ENCODE measurements around the gene USP40.
A peak's percentile ranks its signal among the peaks of the same experiment; 100 is the strongest.

The USP40 gene

DNA sequence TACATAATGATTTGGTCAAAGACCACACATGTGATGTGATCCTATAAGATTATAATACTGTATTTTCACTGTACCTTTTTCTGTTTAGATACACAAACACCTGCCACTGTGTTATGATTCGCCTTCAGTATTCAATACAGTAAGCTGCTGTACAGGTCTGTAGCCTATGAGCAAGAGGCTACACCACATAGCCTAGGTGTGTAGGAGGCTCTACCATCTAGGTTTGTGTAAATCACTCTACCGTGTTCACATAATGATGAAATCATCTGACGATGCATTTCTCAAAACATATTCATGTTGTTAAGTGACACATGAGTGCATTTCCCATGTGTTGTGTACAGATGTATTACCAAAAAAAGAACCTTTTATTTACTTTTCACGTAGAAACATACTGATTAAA lies 74.5 kb downstream of the USP40 start:
- no peak for DNase-seq

DNA sequence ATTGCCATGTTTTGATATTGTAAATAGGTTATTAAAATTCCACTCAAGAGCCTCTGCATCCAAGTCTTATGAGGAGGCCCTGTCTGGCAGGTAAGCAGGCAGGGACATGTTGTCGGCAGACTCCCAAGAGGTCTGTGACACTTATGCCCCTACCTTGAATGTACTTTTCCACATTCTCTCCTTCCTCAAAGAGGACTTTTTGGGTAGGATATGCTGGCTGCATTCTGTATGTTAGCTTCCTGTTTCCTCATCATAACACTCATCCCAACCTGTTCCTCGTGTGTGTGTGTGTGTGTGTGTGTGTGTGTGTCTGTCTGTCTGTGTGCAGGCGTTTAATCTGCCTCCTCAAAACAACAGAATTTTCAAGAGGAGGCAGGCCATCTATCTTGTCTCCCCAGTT lies 75.3 kb downstream of the USP40 start:
- no peak for DNase-seq

DNA sequence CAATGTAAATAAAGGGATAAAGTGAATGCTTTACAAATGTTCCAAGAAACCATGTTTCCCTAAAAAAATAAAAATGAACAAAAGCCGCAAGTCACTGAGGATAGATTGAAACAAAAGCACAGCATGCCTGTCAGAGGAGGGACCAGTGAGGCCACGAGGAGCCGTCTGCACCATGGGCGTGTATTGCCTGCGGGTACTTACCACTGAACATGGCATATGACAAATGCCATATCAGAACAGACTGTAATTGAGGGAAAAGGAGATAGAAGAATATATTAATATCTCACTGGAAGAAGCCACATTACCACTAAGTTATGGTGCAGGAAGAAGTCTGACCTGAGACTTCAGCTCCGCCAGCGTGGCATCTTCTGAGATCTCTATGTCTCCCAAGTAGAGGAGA lies 75.8 kb downstream of the USP40 start:
- no peak for DNase-seq

DNA sequence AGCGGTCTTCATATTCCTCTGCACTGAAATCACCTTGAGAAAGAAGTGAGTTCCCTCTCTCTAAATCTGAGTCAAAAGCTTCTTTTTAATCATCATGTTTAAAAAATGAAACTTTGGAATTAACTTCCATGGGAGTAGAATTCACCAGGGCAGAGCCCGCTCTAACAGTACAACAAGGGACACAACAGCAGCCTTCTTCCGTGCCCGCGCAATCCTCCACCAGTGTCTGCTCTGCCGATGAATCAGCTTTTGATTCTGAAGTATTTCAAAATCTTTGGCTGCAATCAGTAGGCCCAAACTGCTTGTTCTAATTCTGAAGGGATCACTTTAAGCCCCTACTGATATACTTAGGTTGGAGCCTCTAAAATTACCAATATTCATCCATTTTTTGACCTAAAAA lies 76.9 kb downstream of the USP40 start:
- no peak for DNase-seq

DNA sequence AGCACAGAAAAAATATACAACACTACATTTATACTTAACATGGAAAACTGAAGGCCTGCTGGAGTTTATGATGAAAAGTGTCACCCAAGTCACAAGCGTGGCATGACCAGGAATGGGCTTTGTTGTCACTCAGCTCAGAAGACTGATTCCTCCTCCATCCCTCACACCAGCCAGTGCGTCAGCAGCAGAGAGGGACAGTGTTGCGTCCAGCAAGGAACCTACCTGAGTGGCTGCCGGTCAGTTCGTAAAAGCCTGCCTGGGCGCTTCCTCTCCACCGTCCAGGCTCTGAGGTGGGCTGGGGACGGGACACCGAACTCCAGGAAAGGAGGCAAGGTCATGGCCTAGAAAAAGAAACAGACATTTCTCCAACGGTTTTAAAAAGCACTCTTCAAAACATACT lies 77.4 kb downstream of the USP40 start:
- no peak for DNase-seq

DNA sequence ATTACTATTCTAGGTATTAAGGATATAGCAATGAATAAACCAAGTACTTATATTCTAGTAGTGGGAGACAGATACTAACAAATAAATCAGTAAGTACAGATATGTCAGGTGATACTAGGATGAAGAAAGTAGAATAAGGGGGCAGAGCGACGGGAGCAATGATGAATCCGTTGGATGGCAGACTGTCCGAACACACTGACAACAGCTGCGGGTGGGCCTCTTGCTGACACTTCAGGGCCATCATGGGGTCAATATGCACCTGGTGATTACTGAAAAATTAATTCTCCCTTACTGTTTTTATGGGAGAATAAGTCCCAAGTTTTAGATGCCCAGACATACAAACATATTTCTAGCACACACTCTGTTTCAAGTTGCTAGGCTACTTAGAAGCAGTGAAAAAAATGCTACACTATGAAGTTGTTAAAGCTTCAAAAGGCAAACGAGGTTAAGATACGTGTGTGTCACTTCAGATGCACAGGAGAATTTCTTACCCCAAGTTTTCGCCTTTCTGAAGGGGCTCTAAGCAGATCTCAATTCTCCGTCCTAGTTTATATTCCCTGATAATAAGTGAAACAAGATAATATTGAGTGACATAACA lies 78.7 kb downstream of the USP40 start:
- no peak for DNase-seq

DNA sequence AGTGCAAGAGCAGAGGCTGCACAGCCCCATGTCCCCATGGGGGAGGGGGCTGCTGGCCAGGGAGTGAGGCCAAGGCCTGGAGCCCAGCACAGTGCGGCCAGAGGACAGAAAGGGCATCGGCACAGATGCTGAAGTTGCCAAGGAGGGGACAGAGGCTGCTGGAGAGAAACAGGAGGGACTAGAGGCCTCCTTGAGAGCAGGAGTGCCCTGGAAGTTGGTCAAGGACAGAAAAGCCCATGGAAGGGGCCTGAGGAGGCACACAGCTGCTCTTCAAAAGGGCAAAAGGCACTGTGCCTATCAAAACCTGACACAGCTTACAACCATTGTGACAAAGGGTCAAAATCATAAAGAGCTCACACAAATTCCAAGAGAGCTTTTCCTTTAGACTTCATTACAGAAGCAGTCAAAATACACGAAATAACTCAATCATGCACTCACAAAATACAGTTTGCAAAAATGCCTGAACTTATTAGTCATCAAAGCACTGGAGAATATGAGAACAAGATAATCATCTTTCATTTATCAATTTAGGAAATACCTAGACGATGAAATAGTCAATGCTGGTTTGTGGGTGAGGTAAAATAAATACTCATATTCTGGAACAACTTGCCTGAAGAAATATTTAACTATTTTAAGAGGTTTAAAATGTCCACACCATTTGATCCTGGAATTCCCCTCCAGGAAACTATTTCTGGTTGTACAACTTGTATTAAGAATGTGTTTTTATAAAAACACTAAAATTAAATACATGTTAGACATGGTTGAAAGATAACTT lies 79.6 kb downstream of the USP40 start:
- DNase-seq, result no peak

DNA sequence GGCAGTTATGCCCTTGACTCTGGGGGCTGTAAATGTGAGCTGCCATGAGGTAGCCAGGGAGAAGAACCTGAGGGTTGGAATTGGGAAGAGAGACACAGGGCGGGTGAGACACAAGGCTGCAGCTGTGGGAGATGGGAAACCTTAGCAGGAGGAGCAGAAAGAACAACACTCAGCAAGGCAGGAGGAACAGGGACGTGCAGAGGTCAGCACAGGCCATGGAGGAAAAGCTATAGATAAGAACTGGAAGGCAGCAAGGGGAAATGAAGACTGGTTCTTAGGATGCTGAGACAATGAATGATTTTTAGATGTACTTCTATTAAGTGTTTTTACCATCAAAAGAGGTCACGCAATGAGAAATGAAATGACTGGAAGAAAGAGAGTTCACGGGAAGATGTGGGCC lies 80.2 kb downstream of the USP40 start:
- DNase-seq, result no peak

DNA sequence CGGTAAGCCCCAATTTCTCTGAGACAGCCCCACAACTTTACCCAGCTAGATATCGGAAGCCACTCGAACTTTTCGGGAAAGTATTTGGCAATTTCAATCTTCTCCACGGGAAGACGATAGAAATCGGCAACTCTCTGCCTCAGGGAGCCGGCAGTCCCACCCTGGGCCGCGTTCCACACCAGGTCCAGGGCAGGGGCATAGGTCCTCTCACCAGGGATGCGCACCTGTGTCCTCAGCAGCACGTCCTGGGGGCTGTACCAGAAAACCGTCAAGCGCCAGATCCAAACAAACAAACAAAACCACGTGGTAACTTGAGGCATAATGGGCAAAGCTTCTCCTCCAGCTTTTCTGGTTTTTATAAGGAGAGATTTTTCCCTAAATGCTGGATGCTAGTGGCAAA lies 80.9 kb downstream of the USP40 start:
- no peak for DNase-seq

DNA sequence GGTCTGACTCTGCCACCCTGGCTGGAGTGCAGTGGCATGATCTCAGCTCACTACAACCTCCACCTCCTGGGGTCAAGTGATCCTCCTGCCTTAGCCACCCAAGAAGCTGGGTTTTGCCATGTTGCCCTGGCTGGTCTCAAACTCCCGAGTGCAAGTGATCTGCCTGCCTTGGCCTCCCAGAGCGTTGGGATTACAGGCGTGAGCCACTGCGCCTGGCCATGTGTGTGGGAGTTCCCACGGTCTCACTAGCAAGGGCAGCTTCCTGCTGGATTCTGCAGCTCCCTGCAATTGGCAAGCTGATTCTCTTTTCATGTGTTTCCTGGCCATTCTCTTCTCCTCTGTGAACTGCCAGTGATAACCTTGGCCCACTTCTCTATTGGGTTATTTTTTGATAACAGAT lies 84.0 kb downstream of the USP40 start:
- no peak for DNase-seq

DNA sequence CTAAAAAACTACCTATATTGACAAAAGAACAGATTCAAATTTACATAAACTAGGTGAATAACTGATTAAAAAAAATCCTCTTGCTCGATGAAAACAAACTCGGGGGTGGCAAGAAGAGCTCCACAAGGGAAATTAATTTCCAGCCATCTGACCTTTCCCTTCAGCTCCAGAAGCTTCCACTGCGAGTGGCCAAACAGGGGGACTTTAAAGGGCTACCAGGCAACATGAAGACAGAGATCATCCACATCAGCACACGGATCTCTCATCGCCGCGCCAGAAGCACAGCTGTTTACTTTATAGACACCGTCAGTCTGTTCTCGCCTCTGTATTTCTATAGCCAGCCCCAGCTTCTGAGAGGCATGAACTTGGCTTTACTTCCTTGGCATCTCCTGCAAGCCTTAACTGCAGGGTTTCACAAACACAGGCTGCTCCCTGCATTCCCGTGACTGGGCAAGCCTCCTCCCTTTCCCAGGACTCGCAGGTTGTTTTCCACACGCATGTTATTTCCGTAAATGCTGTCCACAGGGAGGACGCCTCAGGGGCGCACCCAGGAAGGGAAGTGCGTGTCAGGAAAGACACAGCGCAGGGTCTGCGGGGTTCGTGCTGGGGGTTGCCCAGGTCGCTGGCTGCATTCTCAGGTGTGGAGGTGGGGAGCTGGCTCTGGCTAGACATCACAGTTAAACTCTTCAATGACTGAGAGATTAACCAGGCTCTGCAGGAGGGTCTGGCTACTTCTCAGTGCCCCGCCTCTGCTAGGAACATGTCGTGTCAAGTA lies 85.0 kb downstream of the USP40 start:
- no peak for DNase-seq

DNA sequence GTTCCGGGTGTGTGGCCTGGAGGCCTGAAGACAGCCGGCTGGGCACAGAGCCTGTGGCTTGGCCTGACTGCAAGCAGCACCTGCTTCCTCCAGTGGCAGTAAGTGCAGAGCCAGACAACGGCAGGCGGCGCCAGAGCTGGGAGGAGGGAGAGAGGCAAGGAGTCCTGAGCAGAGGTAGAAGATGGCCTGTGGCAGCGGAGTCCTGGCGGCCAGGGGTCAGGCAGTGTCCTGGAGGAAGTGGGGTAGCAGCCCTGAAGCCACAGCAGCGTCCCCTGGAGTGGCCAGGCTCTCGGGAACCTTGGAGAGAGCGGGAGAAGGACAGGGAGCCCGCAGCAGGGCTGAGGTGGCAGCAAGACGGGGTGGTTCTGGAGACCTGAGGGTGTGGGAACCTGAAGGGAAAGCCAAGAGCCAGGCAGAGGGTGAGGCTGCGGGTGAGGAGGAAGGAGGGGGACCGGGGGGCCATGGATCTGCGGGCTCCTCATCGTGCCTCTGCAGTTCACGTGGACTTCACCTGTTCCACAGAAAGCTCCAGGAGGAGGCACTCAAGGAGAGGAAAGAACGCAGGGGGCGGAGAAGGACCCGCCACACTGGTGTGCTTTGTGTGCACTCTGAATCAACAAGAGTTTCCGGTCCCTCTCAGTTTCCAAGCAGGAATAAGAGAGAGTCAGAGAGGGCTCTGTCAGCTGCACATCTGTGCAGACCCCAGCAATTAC lies 85.9 kb downstream of the USP40 start:
- peak; percentile 52 for DNase-seq

DNA sequence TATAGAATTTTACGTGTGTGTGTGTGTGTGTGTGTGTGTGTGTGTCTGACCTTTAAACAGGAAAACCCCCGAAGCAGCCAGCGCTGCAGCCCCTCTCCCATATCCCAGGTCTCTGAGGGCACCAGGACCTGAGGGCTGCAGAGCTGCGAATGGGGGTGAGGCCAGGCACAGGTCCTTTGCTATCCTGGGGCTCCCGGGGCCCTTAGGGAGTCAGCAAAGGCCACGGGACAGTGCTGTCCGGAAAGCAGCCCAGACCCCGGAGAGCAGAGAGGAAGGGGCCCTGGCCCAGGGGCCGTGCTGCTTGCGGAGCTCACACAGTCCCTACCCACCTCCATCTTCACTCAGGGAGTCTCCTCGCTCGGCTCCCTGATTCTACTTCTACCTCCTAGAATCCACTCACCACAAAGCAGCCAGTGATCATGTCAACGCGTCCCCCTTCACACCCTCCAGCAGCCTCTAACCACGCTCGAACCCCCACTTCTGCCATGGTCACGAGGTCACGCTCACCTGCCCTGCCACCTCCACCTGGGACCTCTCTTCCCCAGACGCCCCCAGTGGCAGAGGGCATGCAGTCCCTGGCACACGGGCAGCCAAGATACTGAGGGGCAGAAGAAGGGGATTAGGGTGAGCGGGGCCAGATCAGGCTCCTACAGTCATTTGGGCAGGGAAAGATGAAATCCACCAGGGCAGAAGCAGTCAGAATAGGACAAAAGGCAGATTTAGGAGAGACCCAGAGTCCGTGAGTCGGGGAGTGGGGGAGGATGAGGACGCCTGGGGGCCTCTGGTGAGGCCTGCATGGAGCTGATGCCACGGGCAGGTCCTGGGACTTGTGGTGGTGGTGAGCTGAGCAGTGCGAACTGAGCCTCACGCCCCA lies 86.7 kb downstream of the USP40 start:
- DNase-seq, result no peak

DNA sequence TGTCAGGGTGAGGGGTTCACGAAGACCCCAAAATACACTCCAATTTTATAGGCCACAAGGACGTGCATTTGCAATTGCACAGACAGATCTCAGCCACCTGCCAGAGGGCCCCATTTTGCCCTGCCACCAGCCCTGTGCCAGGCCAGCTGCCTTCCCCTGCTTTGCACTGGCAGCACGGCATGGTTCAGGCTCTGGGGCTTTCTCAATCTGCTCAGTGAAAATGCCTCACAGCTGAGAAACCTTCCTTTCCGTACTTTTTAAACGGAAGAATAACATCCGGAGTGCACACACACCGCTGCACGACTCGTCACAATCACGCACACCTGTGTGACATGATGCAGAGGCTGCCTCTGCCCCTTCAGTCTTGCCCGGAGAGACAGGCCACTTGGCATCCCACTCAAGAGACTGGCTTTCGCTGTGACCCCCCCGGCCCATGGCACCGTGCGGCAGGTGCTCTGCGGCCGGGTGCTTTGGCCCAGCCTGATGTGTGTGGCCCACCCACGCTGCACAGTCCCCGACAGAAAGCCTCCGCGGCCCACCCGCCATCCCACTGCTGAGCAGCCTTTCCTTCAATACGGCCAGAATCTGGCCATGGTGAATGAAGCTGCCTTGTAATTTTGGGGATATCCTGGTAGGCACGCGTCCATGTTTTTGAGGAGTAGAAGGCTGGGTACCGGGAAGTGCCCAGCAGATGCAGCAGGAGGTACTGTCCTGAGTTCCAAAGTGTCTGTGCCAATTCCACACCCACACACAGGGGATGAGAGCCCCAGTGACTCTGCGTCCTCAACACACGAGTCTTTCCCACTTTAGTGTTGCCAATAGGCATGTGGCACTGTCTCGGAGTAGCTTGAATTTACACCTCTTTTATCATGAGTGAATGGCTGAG lies 88.8 kb downstream of the USP40 start:
- DNase-seq, result no peak

DNA sequence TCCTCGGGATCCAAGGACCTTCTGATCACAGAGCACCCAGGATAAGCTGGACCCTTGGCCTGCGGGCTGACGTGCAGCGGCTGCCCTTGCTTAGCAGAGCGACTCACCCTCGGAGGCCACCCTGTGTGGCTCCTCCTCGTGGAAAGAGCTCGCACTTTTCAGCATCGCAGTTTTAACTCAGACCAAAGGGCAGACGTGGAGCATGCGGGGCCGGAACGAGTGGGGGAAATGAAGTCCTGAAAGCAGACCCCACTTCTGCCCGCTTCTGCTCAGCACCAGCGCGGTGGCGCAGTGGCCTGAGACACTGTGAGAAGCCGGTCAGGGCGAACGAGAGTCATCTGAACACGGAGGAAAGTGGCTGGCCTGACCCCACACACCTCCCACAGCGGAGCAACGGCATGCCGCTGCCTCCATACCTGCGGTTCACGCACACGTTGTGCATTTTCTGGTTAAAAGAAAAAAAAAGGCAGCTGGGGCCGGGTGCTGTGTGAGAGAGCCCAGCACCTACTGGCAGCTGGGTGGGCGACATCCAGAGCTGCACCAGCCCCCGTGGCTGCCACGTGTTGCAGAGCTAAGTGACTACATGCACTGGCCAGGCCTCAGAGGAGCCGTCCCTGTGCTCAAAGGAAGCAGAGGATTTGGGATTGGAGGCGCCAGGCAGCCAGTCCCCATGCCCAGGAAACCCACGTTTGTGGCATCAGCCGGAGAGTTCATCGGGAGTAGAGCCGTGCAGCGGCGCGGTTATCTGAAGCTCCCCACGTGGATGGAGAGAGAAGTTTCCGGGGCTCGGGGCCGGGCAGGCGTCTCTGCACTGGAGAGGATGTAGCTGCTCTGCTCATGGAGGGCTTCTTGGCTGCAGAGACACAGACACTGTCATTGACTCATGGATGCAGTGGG lies 89.7 kb downstream of the USP40 start:
- no peak for DNase-seq

DNA sequence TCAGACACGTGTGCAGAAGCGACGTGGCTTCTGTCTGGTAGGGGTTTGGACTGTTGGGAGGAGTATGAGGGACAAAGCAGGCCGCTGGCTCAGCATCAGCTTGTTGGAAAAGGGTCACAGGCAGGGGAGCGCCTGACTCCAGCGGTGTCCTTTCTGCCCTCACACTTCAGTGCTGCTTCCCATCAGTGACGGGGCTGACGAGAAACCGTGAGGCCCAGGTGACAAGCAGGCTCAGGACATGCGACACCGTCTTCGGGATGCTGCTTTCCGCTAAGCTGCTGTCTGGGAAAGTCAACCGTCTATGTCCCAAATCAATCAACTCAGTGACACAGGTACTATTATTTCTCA lies 90.5 kb downstream of the USP40 start:
- DNase-seq, result no peak

DNA sequence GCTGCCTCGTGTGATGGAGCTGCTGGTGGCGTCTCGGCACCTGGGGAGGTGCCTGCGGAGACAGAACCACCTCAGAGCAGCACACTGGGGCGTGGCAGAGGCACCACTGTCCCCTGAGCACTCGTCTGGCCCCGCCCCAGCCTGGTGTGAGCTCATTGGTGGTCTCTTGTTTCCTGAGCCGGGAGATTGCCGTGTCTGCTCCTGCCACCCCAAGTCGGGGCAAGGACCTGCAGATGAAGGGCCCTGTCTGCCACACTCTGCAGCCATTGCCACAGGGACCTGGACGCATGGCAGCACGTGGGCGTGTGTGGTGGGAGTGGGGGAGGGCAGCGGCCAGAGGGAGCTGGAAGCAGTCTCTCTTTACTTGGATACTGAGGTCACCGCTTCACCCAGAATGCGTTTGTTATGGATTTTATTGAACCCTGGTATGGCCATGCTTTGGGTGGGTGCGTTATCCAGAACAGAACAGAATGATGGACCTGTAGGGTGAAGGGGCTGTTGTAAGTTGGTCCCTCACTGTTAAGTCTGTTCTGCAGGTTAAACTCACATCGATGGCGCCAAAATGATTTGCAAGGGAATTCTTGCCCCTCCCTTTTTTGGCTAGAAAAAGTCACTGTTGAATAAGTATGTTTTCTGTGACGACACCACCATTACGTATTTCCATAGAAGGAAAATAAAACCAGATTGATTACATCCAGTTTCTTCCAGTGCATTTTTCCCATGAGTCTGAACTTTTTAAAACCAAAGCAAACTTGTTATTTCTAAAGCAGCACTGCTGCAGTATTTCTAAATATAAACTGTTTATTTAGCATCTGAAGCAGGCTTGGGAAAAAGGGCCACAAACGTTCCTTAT lies 92.0 kb downstream of the USP40 start:
- no peak for DNase-seq

DNA sequence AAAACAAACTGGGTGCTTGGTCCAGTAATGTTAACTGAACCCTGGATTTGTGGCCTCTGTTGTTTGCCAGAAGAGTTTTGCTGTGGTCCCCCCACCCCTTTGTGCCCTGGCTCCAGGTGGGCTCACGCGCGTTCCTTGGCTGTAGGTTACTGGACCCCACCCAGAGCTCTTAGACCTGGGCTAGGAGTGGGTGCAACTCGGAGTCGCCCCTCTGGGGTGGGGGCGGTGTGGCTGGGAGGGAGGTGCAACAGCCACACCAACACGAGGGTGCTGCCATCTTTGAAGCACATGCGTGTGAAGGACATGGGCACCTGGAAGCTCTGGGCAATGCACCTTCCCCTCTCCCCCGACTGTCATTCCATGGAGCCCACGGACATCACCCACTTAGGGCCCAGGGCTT lies 92.7 kb downstream of the USP40 start:
- no peak for DNase-seq

DNA sequence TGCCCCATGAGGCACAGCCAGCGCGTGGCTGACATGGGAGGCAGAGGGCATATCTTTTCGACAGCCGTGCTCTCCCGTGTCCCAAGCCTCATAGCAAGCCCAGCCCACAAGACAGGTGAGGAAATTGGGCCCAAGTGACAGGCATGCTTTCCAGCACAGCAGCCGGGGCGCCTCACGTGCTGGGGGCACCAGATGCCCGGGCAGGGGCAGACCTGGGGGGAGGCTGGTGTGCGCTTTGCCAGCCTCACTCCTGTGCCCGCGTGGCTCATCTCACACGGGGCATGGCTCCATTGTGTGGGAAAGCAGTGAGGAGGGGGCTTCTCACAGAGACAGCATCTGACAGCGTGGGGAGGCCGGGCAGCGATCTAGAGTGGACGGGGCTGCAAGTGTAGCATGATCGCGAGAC lies 93.2 kb downstream of the USP40 start:
- no peak for DNase-seq
